HG02571 (cell line): ENCODE results near the gene PABPN1.

Source experiments
- ATAC-seq: cut with Tn5 transposase; IDR thresholded peaks from one replicate; pipeline ENCODE4 v1.9.1; 2021; ENCODE audit warnings: mild to moderate bottlenecking, moderate library complexity; ENCODE audit not compliant: unreplicated experiment

The PABPN1 gene

DNA sequence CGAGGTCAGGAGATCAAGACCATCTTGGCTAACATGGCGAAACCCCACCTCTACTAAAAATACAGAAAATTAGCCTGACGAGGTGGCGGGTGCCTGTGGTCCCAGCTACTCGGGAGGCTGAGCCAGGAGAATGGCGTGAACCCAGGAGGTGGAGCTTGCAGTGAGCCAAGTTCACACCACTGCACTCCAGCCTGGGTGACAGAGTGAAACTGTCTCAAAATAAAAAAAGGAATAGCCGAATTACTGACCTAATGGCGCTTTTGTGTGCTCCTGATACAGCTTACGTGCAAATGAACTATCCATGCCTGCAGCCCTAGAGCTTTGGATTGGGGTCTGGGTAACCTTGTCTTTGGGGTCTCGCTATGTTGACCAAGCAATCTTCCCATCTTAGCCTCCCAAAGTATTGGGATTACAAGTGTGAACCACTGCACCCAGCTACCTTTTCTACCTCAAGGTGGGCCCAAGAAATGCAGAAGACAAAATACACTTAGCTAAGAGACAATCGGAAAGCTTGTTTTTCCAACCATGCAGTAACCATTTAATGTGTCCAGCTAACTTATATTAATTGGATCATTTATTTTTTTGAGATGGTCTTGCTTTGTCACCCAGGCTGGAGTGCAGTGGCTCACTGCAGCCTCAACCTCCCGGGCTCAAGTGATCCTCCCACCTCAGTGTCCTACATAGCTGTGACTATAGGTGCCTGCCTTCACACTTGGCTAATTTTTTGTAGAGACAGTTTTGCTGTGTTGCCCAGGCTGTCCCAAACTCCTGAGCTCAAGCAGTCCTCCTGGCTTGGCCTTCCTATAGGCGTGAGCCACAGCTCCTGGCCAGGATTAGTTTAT lies 5.5 kb downstream of the PABPN1 start:
- ATAC-seq = no peak

DNA sequence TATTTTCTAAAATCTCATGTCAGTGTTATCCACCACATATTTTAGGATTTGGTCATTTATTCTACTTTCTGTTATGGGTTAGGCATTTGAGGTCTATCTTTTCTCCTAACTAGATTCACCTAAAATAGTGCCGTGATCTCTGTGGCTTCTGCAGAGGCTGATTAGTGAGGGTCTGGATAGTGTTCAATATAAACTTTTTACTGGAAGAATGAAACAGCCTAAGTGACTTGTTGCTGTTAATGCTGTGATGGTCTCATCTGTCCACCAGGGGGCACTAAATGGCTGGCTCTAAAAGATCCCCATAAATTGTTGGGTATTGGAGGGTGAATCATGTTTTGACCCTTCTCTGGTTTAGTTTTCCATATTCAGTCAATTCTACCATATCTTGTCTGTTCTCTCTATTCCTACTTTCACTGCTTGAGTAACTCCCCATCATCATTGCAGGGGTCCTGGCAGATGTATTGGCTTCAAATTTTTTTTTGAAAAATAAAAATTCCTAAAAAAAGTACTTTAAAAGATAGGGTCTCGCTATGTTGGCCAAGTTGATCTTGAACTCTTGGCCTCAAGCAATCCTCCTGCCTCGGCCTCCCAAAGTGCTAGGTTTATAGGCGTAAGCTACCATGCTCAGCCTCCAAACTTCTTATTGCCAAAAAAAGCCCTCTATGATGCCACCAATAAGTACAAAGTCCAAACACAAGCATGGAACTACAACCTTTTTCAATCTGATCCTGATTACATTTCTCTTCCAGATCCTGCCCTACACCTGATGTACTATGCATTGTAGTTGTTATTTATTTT lies 6.9 kb downstream of the PABPN1 start:
- ATAC-seq = no peak

- ATAC-seq = no peak
Measured at GRCh38 chr14:23335623-23336022, 14.4 kb downstream of the PABPN1 start.

GRCh38 chr14:23339506-23340268 lies 18.4 kb downstream of the PABPN1 start:
- ATAC-seq = no peak

GRCh38 chr14:23344481-23344880 lies 23.2 kb downstream of the PABPN1 start:
- no peak for ATAC-seq

GRCh38 chr14:23345987-23346692 lies 24.9 kb downstream of the PABPN1 start:
- ATAC-seq = no peak

GRCh38 chr14:23346693-23347405 lies 25.6 kb downstream of the PABPN1 start:
- ATAC-seq = no peak

DNA sequence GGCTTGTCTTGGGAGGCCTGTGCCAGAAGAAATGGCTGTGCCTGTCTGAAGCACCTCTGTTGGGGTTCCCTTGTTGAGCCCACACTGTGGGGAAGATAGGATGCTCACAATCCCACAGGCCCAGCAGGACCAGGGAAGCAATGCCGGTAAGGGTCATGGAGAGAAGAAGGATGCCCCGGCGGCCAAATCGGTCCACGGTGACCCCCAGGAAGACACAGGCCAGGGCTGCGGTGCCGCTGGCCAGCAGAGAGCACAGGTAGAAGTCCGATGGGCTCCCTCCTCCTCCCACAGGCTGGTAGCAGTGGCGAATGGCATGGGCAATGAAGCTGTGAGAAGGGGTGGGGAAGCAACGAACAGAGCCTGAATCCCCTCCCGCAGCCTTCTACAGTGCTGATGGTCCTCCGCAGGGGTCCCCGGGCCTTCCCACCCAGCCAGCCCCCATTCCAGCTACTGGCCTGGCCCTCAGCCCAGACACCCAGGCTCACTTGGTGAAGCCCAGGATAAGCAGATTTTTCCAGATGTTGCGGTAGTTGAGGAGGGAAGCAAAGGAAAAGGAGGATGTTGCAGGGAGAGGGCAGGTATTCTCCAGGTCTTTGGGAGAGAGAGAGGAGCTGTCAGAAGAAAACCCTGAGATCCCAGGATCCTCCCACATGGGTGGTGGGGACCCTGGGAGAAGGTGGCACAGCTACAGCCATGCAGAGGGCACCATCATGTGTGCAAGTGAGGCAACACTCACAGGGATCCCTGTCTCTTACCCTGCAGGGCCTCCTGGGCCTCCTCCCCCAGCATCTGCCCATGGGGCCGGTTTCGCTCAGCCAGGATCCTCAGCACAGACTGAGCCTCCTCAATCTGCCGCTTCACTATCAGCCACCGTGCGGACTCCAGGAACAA lies 26.4 kb downstream of the PABPN1 start:
- no peak for ATAC-seq

DNA sequence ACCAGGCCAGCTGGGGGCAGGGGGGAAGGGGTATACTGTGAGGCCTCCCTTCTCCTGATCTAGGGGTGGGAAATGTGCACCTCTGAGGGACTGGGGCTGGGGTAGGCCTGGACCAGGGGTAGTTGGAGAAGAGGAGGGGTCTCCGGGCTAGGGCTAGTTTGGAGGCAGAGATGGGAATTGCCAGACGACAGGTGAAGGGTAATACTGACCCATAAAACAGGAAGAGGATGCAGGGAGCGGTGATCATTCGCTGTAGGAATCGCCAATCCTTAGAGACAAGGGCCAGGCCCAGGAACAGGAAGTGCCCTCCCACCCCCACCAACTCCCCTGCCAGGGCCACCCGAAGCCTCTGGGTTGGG lies 27.0 kb downstream of the PABPN1 start:
- ATAC-seq = no peak

GRCh38 chr14:23349156-23349845 lies 28.0 kb downstream of the PABPN1 start:
- no peak for ATAC-seq

- no peak for ATAC-seq
Measured at GRCh38 chr14:23351681-23352505, 30.6 kb downstream of the PABPN1 start.

- ATAC-seq = no peak
Measured at GRCh38 chr14:23352506-23353432, 31.5 kb downstream of the PABPN1 start, which contains the start of gene SLC22A17. Gene SLC22A17, minus strand, starts transcription at chr14:23352887.

- no peak for ATAC-seq
Measured at GRCh38 chr14:23353433-23353780, 32.1 kb downstream of the PABPN1 start.

GRCh38 chr14:23354990-23355389 lies 33.7 kb downstream of the PABPN1 start:
- no peak for ATAC-seq

- no peak for ATAC-seq
Measured at GRCh38 chr14:23355871-23356435, 34.7 kb downstream of the PABPN1 start.

GRCh38 chr14:23356662-23357061 lies 35.4 kb downstream of the PABPN1 start:
- ATAC-seq = no peak
